PC-9 (cell line): Measurements from ENCODE around the gene IL12A. TPM values are rescaled to one million over a fixed set of nuclear protein-coding genes. Genes with fewer than 3 reads are reported as not detected.

ENCODE experiments used
- Bru-seq: library from RNA; stranded (reverse); fragments of 400-500 nt; gene quantifications from one replicate; lab custom pipeline; 2021; lab: Mats Ljungman, UMichigan
- BruChase-seq, 2 experiments: library from RNA; stranded (reverse); fragments of 400-500 nt; gene quantifications; one replicate each; lab custom pipeline; 2021; lab: Mats Ljungman, UMichigan
- BruUV-seq: library from RNA; stranded (reverse); fragments of 400-500 nt; replicated peaks from 2 replicates; lab custom pipeline; 2021; lab: Mats Ljungman, UMichigan
- CTCF ChIA-PET: fragments of 300-600 bp; sonication (Branson Sonifier 250); formaldehyde crosslinking; loops from one replicate; lab custom pipeline; 2022; ENCODE audit warnings: antibody characterized with exemption; lab: Charles Lee
- POLR2A ChIA-PET: fragments of 300-600 bp; sonication (Branson Sonifier 250); formaldehyde crosslinking; loops from one replicate; lab custom pipeline; 2022; ENCODE audit warnings: antibody characterized with exemption; ENCODE audit not compliant: unreplicated experiment; lab: Charles Lee
- DNase-seq, 2 experiments: peaks; one replicate each; pipeline versions ENCODE4 v3.0.0 to v3.0.0-alpha.2; 2015 to 2022; ENCODE audit warnings: mixed read lengths in 1 of 2
- H2AFZ ChIP-seq: fragments of 200-600 bp; sonication (generic); 2 replicates; pipeline ENCODE4 v1.8.1; 2017; ENCODE audit warnings: antibody characterized with exemption
- H3F3A ChIP-seq: fragments of 200-600 bp; sonication (generic); 2 replicates; pipeline ENCODE4 v1.8.1; 2017; ENCODE audit warnings: antibody characterized with exemption, mild to moderate bottlenecking, low read depth; ENCODE audit not compliant: insufficient read depth
- H3K27ac ChIP-seq: fragments of 200-600 bp; sonication (generic); 2 replicates; pipeline ENCODE4 v1.6.1; 2016; ENCODE audit warnings: mixed run types
- H3K27me3 ChIP-seq: fragments of 200-600 bp; sonication (generic); 2 replicates; pipeline ENCODE4 v1.6.1; 2016; ENCODE audit warnings: low read depth, mixed run types; ENCODE audit not compliant: insufficient read depth
- H3K36me3 ChIP-seq: fragments of 200-600 bp; sonication (generic); 2 replicates; pipeline ENCODE4 v1.6.1; 2016; ENCODE audit warnings: low read depth, mixed run types
- H3K4me1 ChIP-seq: fragments of 200-600 bp; sonication (generic); replicated peaks from 2 replicates; pipeline ENCODE4 v1.6.1; 2016; ENCODE audit warnings: mixed run types; ENCODE audit not compliant: insufficient read depth
- H3K4me2 ChIP-seq: fragments of 200-600 bp; sonication (generic); 2 replicates; pipeline ENCODE4 v1.6.1; 2017; ENCODE audit warnings: mixed run types
- H3K4me3 ChIP-seq: fragments of 200-600 bp; sonication (generic); 2 replicates; pipeline ENCODE4 v1.6.1; 2016; ENCODE audit warnings: mixed run types
- H3K79me2 ChIP-seq: fragments of 200-600 bp; sonication (generic); 2 replicates; pipeline ENCODE4 v1.6.1; 2017; ENCODE audit warnings: low read depth, mixed run types
- H3K9me2 ChIP-seq: fragments of 200-600 bp; sonication (generic); 2 replicates; pipeline ENCODE4 v1.8.1; 2017; ENCODE audit warnings: mild to moderate bottlenecking; ENCODE audit not compliant: insufficient read depth
- H3K9me3 ChIP-seq: fragments of 200-600 bp; sonication (generic); 2 replicates; pipeline ENCODE4 v1.8.1; 2016; ENCODE audit warnings: low read depth; ENCODE audit not compliant: insufficient read depth
- H4K20me1 ChIP-seq: fragments of 200-600 bp; sonication (generic); 2 replicates; pipeline ENCODE4 v1.8.1; 2017; ENCODE audit not compliant: insufficient read depth
- CTCF ChIP-seq: fragments of 200-600 bp; sonication (generic); conservative IDR thresholded peaks from 2 replicates; pipeline ENCODE4 v1.6.1; 2017; ENCODE audit warnings: mixed run types, antibody characterized with exemption, mild to moderate bottlenecking, moderate library complexity
- EZH2 ChIP-seq: fragments of 200-600 bp; sonication (generic); IDR thresholded peaks from 2 replicates; pipeline ENCODE4 v1.8.0; 2017; ENCODE audit warnings: antibody characterized with exemption, low read depth
- intact Hi-C: fragments of 100-400 bp; cut with micrococcal nuclease; formaldehyde crosslinking; loops from one replicate; pipeline ENCODE4 v1.10.0; 2022; ENCODE audit not compliant: unreplicated experiment
- long read RNA-seq: library from polyadenylated mRNA; stranded (forward); transcript quantifications from one replicate; pipeline ENCODE4 v2.0.0, GENCODE V29; 2022
- total RNA-seq: library from RNA; stranded (reverse); gene quantifications from 2 replicates; pipeline ENCODE4 v1.2.3, GENCODE V29; 2021

IL12A gene
- 0.28 and 0.40 TPM in 2 replicates for total RNA-seq
- percentile 41 among the genes with signal in this experiment for Bru-seq, nascent RNA
- percentile 39 among the genes with signal in this experiment for BruChase-seq, experiment 1, labeled RNA remaining after a 2-hour chase
- percentile 40 among the genes with signal in this experiment for BruChase-seq, experiment 2, labeled RNA remaining after a 6-hour chase
- long read RNA-seq, partial matches to known transcripts: 0 of 2 reads
- long read RNA-seq, other reads (novel, unspliced or antisense): 1 of 2 reads

GRCh38 chr3:159988617-159989271 is at the start of gene IL12A:
IL12A (plus strand) TSS chr3:159988835.
- TF ChIP-seq EZH2 (no peak), CTCF (peak; percentile 98)
- H3K9me3 ChIP-seq: no peaks in the 10 kb centered on the region
- H2AFZ ChIP-seq: peak within 1 kb of the TSS; percentile 97
- DNase-seq: peak; percentile 58 to 79
- H3K4me1 ChIP-seq: peaks cover 23% of the 10 kb centered on the region
- peak within 1 kb of the TSS; percentile 96 for H3K4me3 ChIP-seq
- no peaks in the 10 kb centered on the region for H3K79me2 ChIP-seq
- no TSS peak for BruUV-seq
- intact Hi-C loops: loop anchor here (5.0 kb wide), 2 partner anchors 46 to 91 kb away; no protein-coding TSS in a partner anchor
- peak within 1 kb of the TSS; percentile 74 for H3K4me2 ChIP-seq
- H3F3A ChIP-seq: no peaks in the 10 kb centered on the region; the same call in 1 of the 2 replicates
- no peaks in the 10 kb centered on the region for H3K9me2 ChIP-seq
- no peaks in the 10 kb centered on the region for H4K20me1 ChIP-seq
- H3K36me3 ChIP-seq: no peaks in the 10 kb centered on the region
- H3K27ac ChIP-seq: no peak within 1 kb of the TSS
- CTCF ChIA-PET: interaction anchor here (0.5 to 3.7 kb wide), 14 partner anchors 13 to 519 kb away, joined by 3 to 15 read pairs (median 5); no protein-coding TSS in a partner anchor
- POLR2A ChIA-PET: interaction anchor here (0.7 kb wide), 1 partner anchor 78 kb away, joined by 7 read pairs; no protein-coding TSS in a partner anchor
- no peaks in the 10 kb centered on the region for H3K27me3 ChIP-seq

DNA sequence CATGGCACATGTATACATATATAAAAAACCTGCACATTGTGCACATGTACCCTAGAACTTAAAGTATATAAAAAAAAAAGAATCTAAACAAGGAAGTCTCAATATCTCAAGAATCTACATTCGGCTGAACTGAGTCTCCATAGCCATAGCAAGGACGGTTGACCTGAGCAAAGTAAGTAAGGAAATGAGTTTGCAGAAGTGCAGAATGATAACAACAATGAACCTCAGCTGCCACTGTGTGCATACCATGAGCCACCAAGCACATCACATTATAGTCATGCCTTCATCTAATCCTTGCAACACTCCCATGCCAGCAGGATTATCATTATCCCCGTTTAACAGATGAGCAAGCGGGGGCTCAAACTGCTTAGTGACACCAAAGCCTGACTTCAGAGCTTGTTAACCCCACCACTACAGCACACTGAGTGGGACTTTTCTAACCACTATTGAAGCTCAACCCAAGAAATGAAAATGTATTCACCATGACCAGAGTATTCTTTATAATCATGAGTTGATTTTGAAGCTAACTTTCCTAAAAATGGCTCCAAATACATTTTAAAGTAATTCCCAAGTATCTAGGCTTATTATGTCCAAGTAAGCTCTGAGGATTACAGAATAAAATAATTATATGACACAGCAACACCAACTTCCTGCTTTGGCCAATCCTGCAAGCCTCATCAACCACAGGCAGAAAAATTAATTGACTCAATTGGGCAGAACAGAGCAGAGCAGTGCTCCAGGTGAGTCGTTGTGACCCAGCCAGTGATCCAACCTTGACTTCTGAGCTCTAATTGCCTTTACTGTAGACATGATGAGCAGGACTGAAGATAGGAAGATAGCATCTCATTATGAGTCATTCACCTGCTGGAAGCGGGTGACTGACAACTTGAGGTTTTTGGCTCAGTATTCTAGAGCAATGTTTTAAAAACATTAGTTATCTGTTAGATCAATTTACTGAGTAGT is 47.3 kb upstream of the IL12A start:
- no peaks in the 10 kb centered on the region for H3K27me3 ChIP-seq
- H4K20me1 ChIP-seq: no peaks in the 10 kb centered on the region
- ChIA-PET POLR2A (interaction anchor here (0.6 to 0.7 kb wide), 4 partner anchors 12 to 112 kb away, joined by 3 to 10 read pairs (median 4); no protein-coding TSS in a partner anchor), CTCF (interaction anchor here (0.6 to 1.0 kb wide), 3 partner anchors 12 to 472 kb away, joined by 4 to 12 read pairs (median 4); no protein-coding TSS in a partner anchor)
- BruUV-seq: no TSS peak
- no peaks in the 10 kb centered on the region for H3K9me3 ChIP-seq
- no peaks in the 10 kb centered on the region for H3K36me3 ChIP-seq
- H3K4me1 ChIP-seq: peaks cover 13% of the 10 kb centered on the region
- H3K4me2 ChIP-seq: peak overlapping the region; percentile 7
- H3K79me2 ChIP-seq: no peaks in the 10 kb centered on the region
- DNase-seq: peak; percentile 43 to 77
- TF ChIP-seq CTCF (no peak), EZH2 (no peak)
- H3K27ac ChIP-seq: no peak overlapping the region
- peaks cover 15% of the 10 kb centered on the region; the same call in 1 of the 2 replicates for H3F3A ChIP-seq
- H2AFZ ChIP-seq: no peak overlapping the region
- no peak overlapping the region for H3K4me3 ChIP-seq
- H3K9me2 ChIP-seq: no peaks in the 10 kb centered on the region
- intact Hi-C loops: loop anchor here (5.0 kb wide), 1 partner anchor 46 kb away; the partner anchor contains the start of gene IL12A
